ENCODE data around the gene ZAR1.

Gene ZAR1

GRCh38 chr4:48526406-48526805 lies 36.4 kb downstream of the ZAR1 start:
- DNase-seq (ENCODE audit: low spot score), result no peak
- Histone ChIP-seq H3K27ac (no peak overlapping the region), H3K4me3 (no peak overlapping the region)
- no peak for TF ChIP-seq CTCF (IDR thresholded peaks at IDR 0.05)

- TF ChIP-seq CTCF (IDR thresholded peaks at IDR 0.05), result no peak
- Histone ChIP-seq H3K4me3 (no peak overlapping the region), H3K27ac (no peak overlapping the region)
- no peak for DNase-seq (ENCODE audit: low spot score)
These were observed 48.3 kb downstream of the ZAR1 start for GRCh38 chr4:48538358-48538757.

GRCh38 chr4:48539597-48539996 lies 49.5 kb downstream of the ZAR1 start:
- H3K27ac ChIP-seq, result no peak overlapping the region
- no peak for DNase-seq (ENCODE audit: low spot score)
- no peak for TF ChIP-seq CTCF (IDR thresholded peaks at IDR 0.05)

GRCh38 chr4:48542888-48543287 lies 52.8 kb downstream of the ZAR1 start:
- DNase-seq (ENCODE audit: low spot score), result no peak
- Histone ChIP-seq H3K27ac (no peak overlapping the region), H3K4me3 (no peak overlapping the region)
- TF ChIP-seq CTCF (IDR thresholded peaks at IDR 0.05), result no peak

More at GRCh38 chr4:48539597-48539996, 49.5 kb downstream of the ZAR1 start:
- no peak overlapping the region for H3K4me3 ChIP-seq

GRCh38 chr4:48543796-48544195 lies 53.7 kb downstream of the ZAR1 start:
- no peak for DNase-seq (ENCODE audit: low spot score)
- Histone ChIP-seq H3K27ac (no peak overlapping the region), H3K4me3 (no peak overlapping the region)
- no peak for TF ChIP-seq CTCF (IDR thresholded peaks at IDR 0.05)
